Jurkat, Clone E6-1 (cell line): ENCODE measurements around the gene GPBP1L1. TPM values are rescaled to one million over a fixed set of nuclear protein-coding genes. Genes with fewer than 3 reads are reported as not detected.
"Not testable (repeated sequence)": the region's sequence is repeated elsewhere in the genome, so short reads cannot be mapped to it uniquely, and the experiment has no call there.

Source experiments
- DNase-seq: peaks from one replicate; pipeline ENCODE4 v3.0.0-alpha.2; 2011; ENCODE audit warnings: low read depth, low spot score
- H3K4me3 ChIP-seq: 2 replicates; pipeline ENCODE4 v1.5.1; 2011; ENCODE audit warnings: mild to moderate bottlenecking, low read length, control low read depth, moderate library complexity
- polyA plus RNA-seq: library from polyadenylated mRNA; unstranded; fragments of >200 nt; gene quantifications from one replicate; pipeline ENCODE4 v1.2.1, GENCODE V29; 2012; ENCODE audit warnings: missing spikeins; ENCODE audit not compliant: insufficient read length, insufficient read depth

Gene GPBP1L1, protein sequence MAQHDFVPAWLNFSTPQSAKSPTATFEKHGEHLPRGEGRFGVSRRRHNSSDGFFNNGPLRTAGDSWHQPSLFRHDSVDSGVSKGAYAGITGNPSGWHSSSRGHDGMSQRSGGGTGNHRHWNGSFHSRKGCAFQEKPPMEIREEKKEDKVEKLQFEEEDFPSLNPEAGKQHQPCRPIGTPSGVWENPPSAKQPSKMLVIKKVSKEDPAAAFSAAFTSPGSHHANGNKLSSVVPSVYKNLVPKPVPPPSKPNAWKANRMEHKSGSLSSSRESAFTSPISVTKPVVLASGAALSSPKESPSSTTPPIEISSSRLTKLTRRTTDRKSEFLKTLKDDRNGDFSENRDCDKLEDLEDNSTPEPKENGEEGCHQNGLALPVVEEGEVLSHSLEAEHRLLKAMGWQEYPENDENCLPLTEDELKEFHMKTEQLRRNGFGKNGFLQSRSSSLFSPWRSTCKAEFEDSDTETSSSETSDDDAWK
- polyA plus RNA-seq, result 87.7 TPM

DNA sequence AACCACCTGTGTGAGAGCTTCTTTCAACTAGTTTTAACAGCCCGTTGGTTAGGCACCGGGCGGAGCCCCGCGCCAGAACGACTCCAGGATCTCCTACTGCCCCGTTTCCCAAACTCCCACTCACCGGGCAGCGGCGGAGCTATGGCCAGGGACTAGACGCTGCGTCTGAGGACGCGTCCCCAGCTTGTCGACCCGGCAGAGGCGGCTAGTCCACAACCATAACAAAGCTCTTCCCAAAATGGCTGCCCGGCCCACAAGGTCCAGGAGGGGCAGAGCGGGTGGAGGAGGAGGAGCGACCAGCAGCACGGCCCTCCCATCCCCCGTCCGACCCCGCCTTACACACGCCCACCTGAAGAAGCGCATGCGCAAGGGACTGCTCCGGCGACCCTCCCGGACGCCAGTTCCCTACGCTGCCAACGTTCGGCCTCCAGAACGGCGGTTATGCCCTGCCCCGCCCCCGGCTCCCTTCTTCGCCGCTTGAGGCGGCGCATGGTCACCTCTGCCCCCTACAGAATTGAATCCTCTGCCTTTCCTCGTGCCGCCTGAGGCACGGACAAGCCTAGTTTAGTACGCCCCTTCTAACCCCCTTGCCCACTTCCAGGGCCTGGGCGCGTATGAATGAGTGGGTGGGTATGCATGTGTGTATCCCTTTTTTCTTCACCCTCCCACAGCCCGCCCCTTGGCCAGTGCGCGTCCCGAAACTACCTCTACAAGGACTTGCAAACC lies at the start of gene GPBP1L1:
Gene GPBP1L1, minus strand, starts transcription at position 246 of the 726 bp plus-strand sequence. CDS start 27,446 bp downstream, outside the sequence.
- peak; percentile 96 for DNase-seq
- peak within 1 kb of the TSS; percentile 70 for H3K4me3 ChIP-seq

DNA sequence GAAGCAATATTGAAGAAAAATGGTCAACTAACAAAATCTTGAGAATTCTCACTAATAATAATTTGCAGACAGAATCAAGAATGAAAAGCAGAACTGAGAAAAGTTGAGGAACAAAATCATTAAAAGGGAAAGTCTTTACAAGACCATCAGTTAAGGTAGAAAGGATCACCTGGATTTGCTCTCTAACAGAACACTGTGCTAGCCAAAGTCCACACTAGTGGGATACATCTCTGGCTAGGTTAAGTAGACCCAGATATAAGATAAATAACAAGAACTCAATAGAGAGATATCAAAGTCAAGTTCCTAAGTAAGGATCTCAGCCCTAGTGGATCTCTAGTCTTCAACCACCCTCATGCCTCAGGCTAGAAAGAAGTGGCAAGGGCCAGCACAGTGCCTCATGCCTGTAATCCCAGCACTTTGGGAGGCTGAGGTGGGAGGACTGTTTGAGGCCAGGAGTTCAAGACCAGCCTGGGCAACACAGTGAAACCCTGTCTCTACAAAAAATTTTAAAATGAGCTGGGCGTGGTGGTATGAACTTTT lies 44.5 kb upstream of the GPBP1L1 start:
- DNase-seq, result no peak

DNA sequence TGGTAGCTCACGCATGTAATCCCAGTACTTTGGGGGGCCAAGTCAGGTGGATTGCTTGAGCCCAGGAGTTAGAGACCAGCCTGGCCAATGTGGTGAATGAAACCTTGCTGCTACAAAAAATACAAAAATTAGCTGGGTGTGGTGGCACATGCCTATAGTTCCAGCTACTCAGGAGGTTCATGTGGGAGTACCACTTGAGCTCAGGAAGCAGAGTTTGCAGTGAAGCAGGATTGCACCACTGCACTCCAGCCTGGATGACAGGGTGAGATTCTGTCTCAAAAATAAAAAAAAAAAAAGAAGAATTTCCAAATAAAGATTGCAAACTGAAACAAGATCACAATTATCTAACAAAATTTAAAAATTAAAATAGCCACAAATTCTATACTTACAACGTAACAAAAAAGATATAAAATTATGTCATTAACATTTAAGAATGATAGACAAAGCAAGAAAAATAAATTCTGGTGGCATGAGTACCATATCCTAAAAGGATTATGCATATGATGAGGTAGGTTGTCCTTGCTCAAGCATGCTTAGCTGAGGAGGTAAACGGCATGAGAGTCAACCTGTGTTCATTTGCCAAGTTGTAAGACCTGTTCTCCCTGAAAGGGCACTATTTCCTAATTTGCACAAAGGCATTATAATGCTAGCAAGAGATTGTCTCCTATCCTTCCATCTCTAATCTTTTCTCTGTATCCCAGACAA lies 43.9 kb upstream of the GPBP1L1 start:
- H3K4me3 ChIP-seq, result no peak overlapping the region
- no peak for DNase-seq

More for the DNA sequence above, 44.5 kb upstream of the GPBP1L1 start:
- H3K4me3 ChIP-seq, result no peak overlapping the region

DNA sequence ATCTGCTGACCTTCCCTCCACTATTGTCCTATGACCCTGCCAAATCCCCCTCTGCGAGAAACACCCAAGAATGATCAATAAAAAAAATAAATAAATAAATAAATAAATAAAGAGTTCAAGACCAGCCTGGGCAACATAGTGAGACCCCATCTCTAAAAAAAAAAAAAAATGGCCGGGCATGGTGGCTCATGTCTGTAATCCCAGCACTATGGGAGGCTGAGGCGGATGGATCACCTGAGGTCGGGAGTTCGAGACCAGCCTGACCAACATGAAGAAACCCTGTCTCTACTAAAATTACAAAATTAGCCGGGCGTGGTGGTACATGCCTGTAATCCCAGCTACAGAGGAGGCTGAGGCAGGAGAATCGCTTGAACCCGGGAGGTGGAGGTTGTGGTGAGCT lies 39.7 kb upstream of the GPBP1L1 start:
- not testable (repeated sequence) for DNase-seq, H3K4me3 ChIP-seq

DNA sequence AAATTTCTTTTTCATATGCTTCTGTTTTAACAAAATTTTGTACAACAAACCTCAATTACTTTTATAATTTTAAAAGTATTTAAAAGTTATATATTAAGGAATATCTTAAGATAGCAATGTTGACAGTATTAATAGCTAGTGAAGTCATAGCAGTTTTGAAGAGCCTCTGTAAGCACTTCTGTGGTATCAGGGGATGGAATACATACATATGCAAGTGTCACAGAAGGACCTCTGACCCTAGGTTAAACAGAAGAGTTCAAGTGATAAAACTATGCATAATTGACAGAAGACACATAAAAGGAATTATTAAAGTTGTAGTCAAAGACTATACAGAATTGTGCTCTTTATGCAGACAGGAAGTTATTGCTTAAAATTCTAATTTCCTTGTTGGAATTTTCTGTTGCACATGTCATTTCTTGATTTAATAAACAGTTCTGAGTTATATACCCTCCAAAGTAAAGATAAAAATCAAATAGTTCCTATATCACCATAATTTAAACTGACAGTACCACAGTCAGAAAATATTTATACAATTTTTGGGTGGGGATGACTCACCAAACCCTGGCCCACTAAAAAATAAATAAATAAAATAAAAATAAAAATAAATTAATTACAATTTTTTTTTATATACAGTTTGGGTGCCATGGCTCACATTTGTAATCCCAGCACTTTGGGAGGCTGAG lies 37.1 kb upstream of the GPBP1L1 start:
- no peak for DNase-seq
- H3K4me3 ChIP-seq, result no peak overlapping the region

DNA sequence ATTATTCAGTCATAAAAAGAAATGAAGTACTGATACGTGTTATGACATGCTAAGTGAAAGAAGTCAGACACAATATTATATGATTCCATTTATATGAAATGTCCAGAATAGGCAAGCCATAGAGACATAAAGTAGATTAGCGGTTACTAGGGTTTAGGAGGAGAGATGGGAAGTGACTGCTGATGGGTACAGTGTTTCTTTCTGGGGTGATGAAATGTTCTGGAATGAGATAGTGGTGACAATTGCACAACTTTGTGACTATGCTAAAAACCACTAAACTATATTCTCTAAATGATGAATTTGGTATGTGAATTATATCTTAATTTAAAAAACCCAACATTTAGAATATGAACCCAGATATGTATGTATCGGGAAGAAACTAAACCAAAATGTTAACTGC lies 36.5 kb upstream of the GPBP1L1 start:
- no peak for DNase-seq
- no peak overlapping the region for H3K4me3 ChIP-seq

DNA sequence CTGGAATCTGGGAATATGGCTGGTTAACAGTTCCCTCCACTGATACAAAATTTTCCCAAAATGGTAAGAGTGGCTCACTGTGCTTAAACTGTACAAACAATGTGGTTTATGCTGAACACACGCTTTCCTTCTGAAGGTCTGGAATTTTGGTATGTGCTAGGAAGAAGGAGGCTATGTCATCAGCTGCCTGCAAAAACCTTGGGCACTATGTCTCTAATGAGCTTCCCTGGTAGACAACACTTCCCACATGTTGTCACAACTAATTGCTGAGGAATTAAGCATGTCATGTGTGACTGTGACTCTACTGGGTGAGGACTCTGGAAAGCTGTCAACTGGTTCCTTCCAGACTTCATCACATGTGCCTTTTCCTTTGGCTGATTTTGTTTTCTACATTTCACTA lies 34.9 kb upstream of the GPBP1L1 start:
- DNase-seq, result no peak
- H3K4me3 ChIP-seq, result no peak overlapping the region

DNA sequence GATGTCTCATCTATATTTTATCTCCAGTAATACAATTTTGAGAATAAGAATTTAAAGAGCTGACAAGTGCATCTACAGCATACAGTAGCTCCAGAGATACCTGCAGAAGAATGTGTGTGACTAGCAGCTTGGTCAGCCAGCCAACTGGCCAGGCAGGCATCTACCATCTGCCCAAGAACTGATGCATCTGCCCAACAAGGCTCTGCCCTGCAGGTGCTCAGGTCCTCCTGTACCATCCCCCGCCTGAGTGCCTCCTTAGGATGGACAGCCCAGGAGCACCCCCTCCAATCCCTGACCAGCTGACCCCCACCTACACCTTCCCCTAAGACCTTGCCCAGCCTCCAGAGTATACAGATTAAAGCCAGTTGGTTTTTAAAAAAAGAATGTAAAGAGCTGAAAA lies 32.0 kb upstream of the GPBP1L1 start:
- no peak for DNase-seq
- H3K4me3 ChIP-seq, result no peak overlapping the region

DNA sequence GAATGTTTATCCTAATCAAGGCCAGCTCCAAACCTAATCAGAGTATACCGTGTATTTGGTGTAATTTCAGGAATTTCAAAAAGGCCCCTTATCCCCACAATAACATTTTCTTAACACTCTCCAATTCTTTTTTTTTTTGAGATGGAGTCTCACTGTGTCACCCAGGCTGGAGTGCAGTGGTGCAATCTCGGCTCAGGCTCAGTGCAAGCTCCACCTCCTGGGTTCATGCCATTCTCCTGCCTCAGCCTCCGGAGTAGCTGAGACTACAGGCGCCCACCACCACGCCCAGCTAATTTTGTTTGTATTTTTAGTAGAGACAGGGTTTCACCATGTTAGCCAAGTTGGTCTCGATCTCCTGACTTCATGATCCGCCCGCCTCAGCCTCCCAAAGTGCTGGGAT lies 31.1 kb upstream of the GPBP1L1 start:
- not testable (repeated sequence) for DNase-seq, H3K4me3 ChIP-seq

DNA sequence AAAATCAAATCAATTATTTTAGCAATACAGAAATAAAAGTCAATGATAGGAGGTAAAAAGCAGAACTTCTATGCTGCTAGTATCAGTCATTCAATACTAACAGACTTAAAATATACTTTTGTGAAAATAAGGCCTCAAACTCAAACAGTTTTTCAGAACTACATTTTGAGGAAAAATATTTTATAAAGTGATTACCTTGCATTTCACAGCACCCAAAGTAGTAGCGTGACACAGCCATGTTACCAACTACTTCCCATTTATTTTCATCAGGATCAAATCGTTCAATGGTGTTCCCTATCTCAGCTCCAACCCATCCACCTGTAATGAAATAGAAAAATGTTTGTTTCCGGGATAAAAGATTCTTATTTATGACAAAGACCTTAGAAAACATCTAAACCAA lies 30.4 kb upstream of the GPBP1L1 start:
- no peak overlapping the region for H3K4me3 ChIP-seq
- DNase-seq, result no peak

DNA sequence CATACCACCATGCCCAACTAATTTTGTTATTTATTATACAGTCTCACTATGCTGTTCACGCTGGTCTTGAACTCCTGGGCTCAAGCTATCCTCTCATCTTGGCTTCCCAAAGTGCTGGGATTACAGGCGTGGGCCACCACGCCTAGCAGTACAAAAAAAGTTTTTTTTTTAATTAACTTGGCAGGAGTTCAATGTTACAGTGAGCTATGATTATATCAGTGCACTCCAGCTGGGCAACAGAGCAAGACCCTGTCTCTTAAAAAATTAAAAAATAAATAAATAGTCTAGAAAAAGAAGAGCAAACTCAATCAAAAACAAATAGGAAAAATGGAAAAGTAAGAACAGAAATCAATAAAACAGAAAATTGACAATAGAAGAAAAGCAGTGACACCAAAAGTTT lies 27.4 kb upstream of the GPBP1L1 start:
- no peak for DNase-seq
- no peak overlapping the region for H3K4me3 ChIP-seq

DNA sequence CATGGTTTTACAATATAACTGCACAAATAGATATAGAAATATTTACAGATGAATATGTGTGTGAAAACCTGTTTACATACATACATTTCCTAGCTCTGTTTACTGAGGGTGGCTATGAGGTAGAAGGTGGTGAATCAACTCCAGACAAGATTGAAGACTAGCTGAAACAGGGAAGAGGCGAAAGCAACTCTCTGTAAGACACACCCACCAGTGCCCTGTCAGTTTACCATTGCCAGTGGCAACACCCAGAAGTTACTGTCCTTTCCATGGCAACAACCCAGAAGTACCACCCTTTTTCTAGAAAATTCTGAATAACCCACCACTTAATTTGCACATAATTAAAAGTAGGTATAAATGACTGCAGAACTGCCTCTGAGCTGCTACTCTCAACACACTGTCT lies 18.3 kb upstream of the GPBP1L1 start:
- no peak for DNase-seq
- H3K4me3 ChIP-seq, result no peak overlapping the region

DNA sequence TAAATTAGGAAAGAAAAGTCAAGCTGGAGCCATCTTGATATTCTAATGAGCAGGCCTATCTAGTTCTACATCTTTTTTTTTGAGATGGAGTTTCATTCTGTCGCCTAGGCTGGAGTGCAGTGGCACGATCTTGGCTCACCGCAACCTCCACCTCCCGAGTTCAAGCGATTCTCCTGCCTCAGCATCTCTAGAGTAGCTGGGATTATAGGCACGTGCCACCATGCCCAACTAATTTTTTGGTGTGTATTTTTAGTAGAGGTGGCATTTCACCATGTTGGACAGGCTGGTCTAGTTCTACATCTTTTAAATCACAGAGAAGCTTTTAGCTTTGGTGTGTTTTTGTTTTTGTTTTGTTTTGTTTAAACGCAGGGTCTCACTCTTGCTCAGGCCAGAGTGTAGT lies 8.5 kb upstream of the GPBP1L1 start:
- H3K4me3 ChIP-seq, result no peak overlapping the region
- no peak for DNase-seq

DNA sequence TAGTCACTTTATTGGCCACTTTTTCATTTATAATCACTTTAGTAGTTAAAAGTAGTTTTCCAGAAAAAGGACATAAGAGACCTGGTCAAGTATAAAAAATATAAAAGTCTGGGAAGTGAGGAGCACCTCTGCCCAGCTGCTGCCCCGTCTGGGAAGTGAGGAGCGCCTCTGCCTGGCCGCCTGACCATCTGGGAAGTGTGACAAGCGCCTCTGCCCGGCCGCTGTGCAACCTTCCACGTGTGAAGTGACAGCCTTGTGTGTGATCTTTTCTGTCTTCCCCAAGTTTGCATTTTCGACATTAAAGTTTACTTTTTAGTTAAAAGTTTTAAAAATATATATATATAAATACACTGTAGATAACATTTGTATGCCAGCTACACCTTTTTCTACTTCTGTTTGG lies 7.5 kb upstream of the GPBP1L1 start:
- not testable (repeated sequence) for H3K4me3 ChIP-seq, DNase-seq

DNA sequence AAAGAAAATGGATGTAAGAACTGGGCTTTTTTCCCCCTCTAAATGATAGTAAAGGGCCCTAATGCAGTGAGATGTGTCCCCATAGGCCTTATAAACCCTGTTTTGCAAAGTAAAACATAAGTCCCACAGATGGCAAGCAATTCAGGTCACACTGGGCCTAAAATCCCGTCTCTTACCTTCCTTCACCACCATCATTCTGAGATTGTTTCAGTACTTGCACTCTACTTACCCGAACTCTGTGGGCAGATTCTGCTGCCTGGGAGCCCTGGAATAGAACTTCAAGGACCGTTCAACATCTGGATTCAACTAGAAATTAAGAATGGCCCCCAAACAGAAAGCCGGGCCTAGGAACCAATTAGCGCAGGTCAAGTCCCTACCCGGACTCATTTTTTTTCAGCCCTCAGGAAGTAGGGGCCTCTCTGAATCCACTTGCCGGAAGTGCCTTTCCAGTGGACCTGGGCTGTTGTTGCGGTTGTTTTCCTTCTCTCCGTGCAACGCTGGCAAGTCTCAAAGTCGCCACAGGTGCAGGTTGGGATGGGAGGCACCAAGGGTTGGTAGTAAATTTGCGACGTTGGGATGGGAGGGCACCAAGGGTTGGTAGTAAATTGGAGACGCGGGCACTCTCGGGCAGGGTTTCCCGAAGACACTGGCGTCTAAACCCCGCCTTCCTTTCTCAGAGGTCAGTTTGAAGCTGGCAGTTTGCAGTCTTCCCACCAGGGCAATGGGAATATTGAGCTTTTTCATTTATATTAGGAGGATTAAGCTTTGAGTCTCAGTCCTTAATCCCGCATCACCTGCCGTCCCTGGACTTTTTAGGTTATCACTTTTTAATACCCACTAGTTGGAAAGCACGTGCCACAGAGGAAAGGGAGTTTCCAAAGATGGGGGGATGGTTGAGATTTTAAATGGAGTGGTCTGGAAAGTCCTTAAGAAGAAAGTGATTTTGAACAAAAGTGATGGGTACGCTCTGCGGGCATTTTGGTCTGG lies 1.7 kb upstream of the GPBP1L1 start, which contains the start of gene TMEM69:
Gene TMEM69, plus strand, starts transcription at position 428 of the 987 bp plus-strand sequence. CDS start 2,888 bp downstream, outside the sequence.
- peak within 1 kb of the TSS; percentile 70 for H3K4me3 ChIP-seq
- peak; percentile 93 for DNase-seq

DNA sequence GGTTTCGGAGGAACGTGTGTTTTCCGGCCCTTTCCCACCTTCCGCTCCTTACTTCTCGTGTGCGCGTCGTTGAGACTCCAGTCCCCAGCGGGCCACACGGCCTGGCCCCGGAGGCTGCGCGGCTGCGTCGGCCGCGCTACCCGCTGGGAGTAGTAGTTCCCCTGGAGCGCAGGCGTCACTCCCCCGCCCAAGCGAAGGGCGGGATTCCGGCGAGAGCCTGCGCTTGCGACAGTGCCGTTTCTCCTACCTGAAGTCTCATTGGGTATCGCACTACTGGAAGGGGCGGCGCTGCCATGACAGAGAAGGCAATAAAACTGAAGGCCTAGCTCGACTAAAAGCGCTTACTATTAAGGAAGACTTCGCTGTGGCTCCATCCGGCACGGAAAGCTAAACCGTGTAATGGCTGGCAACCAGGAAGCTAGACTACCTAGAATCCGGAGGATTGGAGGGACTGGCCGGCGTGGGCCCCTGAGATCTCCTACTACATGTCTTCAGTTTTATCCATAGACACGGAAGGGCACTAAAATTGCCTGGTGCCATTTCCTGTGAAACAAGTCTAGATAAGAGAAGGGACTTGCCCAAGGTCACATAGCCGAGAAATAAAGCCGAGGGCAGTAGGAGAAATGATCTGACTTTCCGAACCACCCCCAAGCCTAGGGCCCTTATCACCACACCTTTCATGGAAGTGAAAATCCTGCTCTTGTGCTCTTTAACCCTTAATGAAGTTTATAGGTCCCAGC lies 851 bp upstream of the GPBP1L1 start:
- H3K4me3 ChIP-seq, result peak overlapping the region; percentile 70
- DNase-seq, result peak; percentile 99

DNA sequence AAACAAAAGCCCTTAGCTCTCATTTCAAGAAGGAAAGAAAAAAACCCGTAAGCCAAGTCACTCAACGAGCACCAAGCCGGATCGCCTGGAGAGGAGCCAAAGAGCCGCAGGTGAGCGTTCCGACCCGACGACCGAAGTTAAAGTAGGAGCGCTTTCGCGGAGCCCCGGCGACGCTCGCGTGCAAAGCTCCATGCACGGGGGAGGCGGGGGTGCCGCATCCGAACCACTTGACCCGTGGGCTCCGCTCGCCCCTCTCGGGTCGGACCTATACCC lies 382 bp downstream of the GPBP1L1 start:
- DNase-seq, result peak; percentile 17
- peak overlapping the region; percentile 70 for H3K4me3 ChIP-seq
